Gastroesophageal sphincter (tissue), 4 donors: Measurements from ENCODE around the gene BCR. TPM values are rescaled to one million over a fixed set of nuclear protein-coding genes. Genes with fewer than 3 reads are reported as not detected.

Source experiments
- ATAC-seq: fragments of 150-250 bp; one replicate; pipeline ENCODE4 v1.9.1; 2016; ENCODE audit warnings: mild to moderate bottlenecking, moderate library complexity
- H3K27ac ChIP-seq, 4 donors: fragments of 200-600 bp; sonication (generic) in 3 of 4; 1 replicate in 3 of 4; 2 replicates in 1 of 4; pipeline ENCODE4 v1.5.1; 2016 to 2019
- H3K27me3 ChIP-seq: fragments of 200-600 bp; sonication (generic); one replicate; pipeline ENCODE4 v1.5.1; 2019
- H3K36me3 ChIP-seq, 2 donors: fragments of 200-600 bp; sonication (generic); one replicate each; pipeline ENCODE4 v1.5.1; 2019; ENCODE audit warnings: control low read depth in 1 of 2
- H3K4me1 ChIP-seq, 3 donors: fragments of 200-600 bp; sonication (generic); 1 replicate in 2 of 3; 2 replicates in 1 of 3; pipeline ENCODE4 v1.5.1; 2016 to 2019; ENCODE audit warnings: control low read depth in 2 of 3
- H3K4me3 ChIP-seq, 2 donors: fragments of 200-600 bp; sonication (generic); one replicate each; pipeline ENCODE4 v1.5.1; 2019; ENCODE audit warnings: mild to moderate bottlenecking in 1 of 2, moderate library complexity in 1 of 2
- H3K9me3 ChIP-seq, 3 donors: fragments of 200-600 bp; sonication (generic); one replicate each; pipeline ENCODE4 v1.5.1; 2017 to 2019; ENCODE audit warnings: control low read depth in 2 of 3
- CTCF ChIP-seq, 4 experiments: fragments of 200-600 bp in 2 of 4; fragments of 450-650 bp in 2 of 4; sonication (generic) in 1 of 4; IDR thresholded peaks; one replicate each; pipeline ENCODE4 v1.5.1; 2017 to 2019; ENCODE audit warnings: antibody characterized with exemption in 4 of 4, mild to moderate bottlenecking in 2 of 4, moderate library complexity in 2 of 4
- EP300 ChIP-seq: sonication (generic); formaldehyde crosslinking; IDR thresholded peaks from one replicate; pipeline ENCODE4 v1.6.1; 2017; ENCODE audit warnings: antibody characterized with exemption, mild to moderate bottlenecking
- POLR2A ChIP-seq, 2 donors: fragments of 450-650 bp; IDR thresholded peaks; one replicate each; pipeline ENCODE4 v1.6.1; 2017; ENCODE audit warnings: antibody characterized with exemption in 2 of 2, mild to moderate bottlenecking in 2 of 2, moderate library complexity in 1 of 2
- POLR2AphosphoS5 ChIP-seq: sonication (generic); formaldehyde crosslinking; IDR thresholded peaks from one replicate; pipeline ENCODE4 v1.6.1; 2017; ENCODE audit warnings: antibody characterized with exemption
- WGBS, 2 donors: methylation state at CpG; one replicate each; pipeline ENCODE4 v1.1.5; 2018; ENCODE audit warnings: low coverage in 1 of 2; 5-methylcytosine and 5-hydroxymethylcytosine counted together
- total RNA-seq, 4 donors: library from RNA; depleted of rRNA; stranded (reverse); fragments of >200 nt; gene quantifications; one replicate each; pipeline ENCODE4 v1.1.0, GENCODE V29; 2016

The BCR gene
- total RNA-seq, 4 donors from 2014 or later = 39.2 to 81.1 (median 46.2) TPM

GRCh38 chr22:23193196-23193827, 13.0 kb downstream of the BCR start:
- Histone ChIP-seq H3K9me3 (no peaks in the 10 kb centered on the region), H3K27ac (no peak overlapping the region), H3K27me3 (no peaks in the 10 kb centered on the region), H3K4me3 (no peak overlapping the region), H3K36me3 (peaks cover 0 to 24% of the 10 kb centered on the region in 2 donors), H3K4me1 (peaks cover 0 to 38% (median 11%) of the 10 kb centered on the region in 3 donors)
- peak; percentile 18 for ATAC-seq
- TF ChIP-seq CTCF (IDR thresholded peaks at IDR 0.05) = no peak
- no peak for TF ChIP-seq POLR2AphosphoS5
- TF ChIP-seq EP300 = no peak
- no peak for TF ChIP-seq POLR2A (IDR thresholded peaks at IDR 0.05)
- 93 to 100% methylated on average over 1 to 3 of the region's 5 CpGs for WGBS, 2 donors

GRCh38 chr22:23193882-23194281, 13.6 kb downstream of the BCR start:
- 80% methylated on average over 1 of the region's 5 CpGs; no CpG with 5 or more reads in 1 of the 2 donors for WGBS, 2 donors
- no peak for TF ChIP-seq EP300
- no peak for TF ChIP-seq POLR2A (IDR thresholded peaks at IDR 0.05)
- no peak for TF ChIP-seq CTCF (IDR thresholded peaks at IDR 0.05)
- no peak for TF ChIP-seq POLR2AphosphoS5
- Histone ChIP-seq H3K9me3 (no peaks in the 10 kb centered on the region), H3K27me3 (no peaks in the 10 kb centered on the region), H3K4me3 (no peak overlapping the region), H3K4me1 (peaks cover 0 to 34% (median 11%) of the 10 kb centered on the region in 3 donors), H3K27ac (no peak overlapping the region), H3K36me3 (peaks cover 0 to 25% of the 10 kb centered on the region in 2 donors)
- no peak for ATAC-seq

- H3K4me1 ChIP-seq = peaks cover 0 to 36% (median 11%) of the 10 kb centered on the region in 3 donors
- no peaks in the 10 kb centered on the region for H3K9me3 ChIP-seq
- no peak overlapping the region for H3K4me3 ChIP-seq
- no peak for ATAC-seq
- WGBS, 2 donors = 83 to 93% methylated on average over 8 to 9 of the region's 11 CpGs
- peaks cover 0 to 27% of the 10 kb centered on the region in 2 donors for H3K36me3 ChIP-seq
- TF ChIP-seq POLR2AphosphoS5 = no peak
- no peak for TF ChIP-seq EP300
- no peak for TF ChIP-seq CTCF (IDR thresholded peaks at IDR 0.05)
- TF ChIP-seq POLR2A (IDR thresholded peaks at IDR 0.05) = no peak
- H3K27ac ChIP-seq = no peak overlapping the region
- no peaks in the 10 kb centered on the region for H3K27me3 ChIP-seq
Measured at GRCh38 chr22:23196165-23196564, 15.9 kb downstream of the BCR start.

GRCh38 chr22:23197836-23198235, 17.5 kb downstream of the BCR start:
- 90 to 93% methylated on average over 8 of the region's 8 CpGs for WGBS, 2 donors
- Histone ChIP-seq H3K4me3 (no peak overlapping the region), H3K27me3 (no peaks in the 10 kb centered on the region), H3K9me3 (no peaks in the 10 kb centered on the region), H3K36me3 (peaks cover 0 to 13% of the 10 kb centered on the region in 2 donors), H3K4me1 (peaks cover 0 to 43% (median 7%) of the 10 kb centered on the region in 3 donors), H3K27ac (no peak overlapping the region)
- TF ChIP-seq EP300 (no peak), POLR2AphosphoS5 (no peak), CTCF (IDR thresholded peaks at IDR 0.05) (no peak), POLR2A (IDR thresholded peaks at IDR 0.05) (no peak)
- ATAC-seq = no peak

- TF ChIP-seq EP300 = no peak
- TF ChIP-seq POLR2A (IDR thresholded peaks at IDR 0.05) = no peak
- TF ChIP-seq POLR2AphosphoS5 = no peak
- no peak for TF ChIP-seq CTCF (IDR thresholded peaks at IDR 0.05)
- Histone ChIP-seq H3K9me3 (no peaks in the 10 kb centered on the region), H3K27ac (no peak overlapping the region), H3K4me1 (peaks cover 3 to 43% (median 5%) of the 10 kb centered on the region in 3 donors), H3K4me3 (no peak overlapping the region), H3K27me3 (no peaks in the 10 kb centered on the region), H3K36me3 (peaks cover 0 to 10% of the 10 kb centered on the region in 2 donors)
- no peak for ATAC-seq
- WGBS, 2 donors = 65% methylated on average over 5 of the region's 8 CpGs; no CpG with 5 or more reads in 1 of the 2 donors
Measured at GRCh38 chr22:23199159-23199558, 18.9 kb downstream of the BCR start.
